Hepatocyte (in vitro differentiated cells): ENCODE data around the gene CD9.

Experiments
- EZH2 ChIP-seq: fragments of 200-600 bp; sonication (generic); IDR thresholded peaks from 2 replicates; pipeline ENCODE4 v1.6.1; 2016; ENCODE audit warnings: antibody characterized with exemption, mild to moderate bottlenecking, borderline replicate concordance
- EZH2phosphoT487 ChIP-seq: fragments of 200-600 bp; sonication (generic); IDR thresholded peaks from one replicate; pipeline ENCODE4 v1.6.1; 2018; ENCODE audit warnings: antibody characterized with exemption, mild to moderate bottlenecking, low read depth, moderate library complexity; ENCODE audit not compliant: unreplicated experiment, severe bottlenecking
- TF ChIP-seq, protein P1 (sequence below): fragments of 200-600 bp; sonication (generic); IDR thresholded peaks from 2 replicates; pipeline ENCODE4 v1.5.1; 2016; ENCODE audit warnings: antibody characterized with exemption, mild to moderate bottlenecking; ENCODE audit not compliant: poor library complexity

- TF ChIP-seq, protein P1, sequence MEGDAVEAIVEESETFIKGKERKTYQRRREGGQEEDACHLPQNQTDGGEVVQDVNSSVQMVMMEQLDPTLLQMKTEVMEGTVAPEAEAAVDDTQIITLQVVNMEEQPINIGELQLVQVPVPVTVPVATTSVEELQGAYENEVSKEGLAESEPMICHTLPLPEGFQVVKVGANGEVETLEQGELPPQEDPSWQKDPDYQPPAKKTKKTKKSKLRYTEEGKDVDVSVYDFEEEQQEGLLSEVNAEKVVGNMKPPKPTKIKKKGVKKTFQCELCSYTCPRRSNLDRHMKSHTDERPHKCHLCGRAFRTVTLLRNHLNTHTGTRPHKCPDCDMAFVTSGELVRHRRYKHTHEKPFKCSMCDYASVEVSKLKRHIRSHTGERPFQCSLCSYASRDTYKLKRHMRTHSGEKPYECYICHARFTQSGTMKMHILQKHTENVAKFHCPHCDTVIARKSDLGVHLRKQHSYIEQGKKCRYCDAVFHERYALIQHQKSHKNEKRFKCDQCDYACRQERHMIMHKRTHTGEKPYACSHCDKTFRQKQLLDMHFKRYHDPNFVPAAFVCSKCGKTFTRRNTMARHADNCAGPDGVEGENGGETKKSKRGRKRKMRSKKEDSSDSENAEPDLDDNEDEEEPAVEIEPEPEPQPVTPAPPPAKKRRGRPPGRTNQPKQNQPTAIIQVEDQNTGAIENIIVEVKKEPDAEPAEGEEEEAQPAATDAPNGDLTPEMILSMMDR, result no peak
- TF ChIP-seq EZH2phosphoT487, result no peak
- no peak for TF ChIP-seq EZH2
These were observed 38.7 kb downstream of the CD9 start for GRCh38 chr12:6238875-6239274.
